RPMI8226 (cell line): ENCODE results near the gene MAML2.

Experiments used
- DNase-seq: peaks from one replicate; pipeline ENCODE4 v3.0.0-alpha.2; 2015

Gene MAML2

DNA sequence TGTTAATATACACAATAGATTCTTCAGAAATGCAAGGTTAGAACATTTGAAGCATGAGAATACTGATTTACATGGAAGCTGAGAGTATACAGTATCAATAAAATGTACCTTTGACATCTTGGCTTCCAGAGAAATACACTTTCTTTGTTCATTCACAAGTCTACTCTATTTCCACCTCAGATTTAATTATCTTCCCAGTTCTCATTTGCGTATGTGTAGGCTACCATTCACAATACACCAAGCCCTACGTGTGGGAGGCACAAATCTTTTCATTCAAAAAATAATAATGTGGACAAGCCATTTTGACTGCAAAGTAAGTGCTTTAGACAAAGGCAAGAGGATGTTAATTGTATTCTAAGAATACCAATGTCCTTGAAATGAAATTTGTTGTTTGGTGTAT is 286.4 kb downstream of the MAML2 start:
- no peak for DNase-seq

GRCh38 chr11:96055706-96056387 is 287.1 kb downstream of the MAML2 start:
- DNase-seq, result no peak

GRCh38 chr11:96054870-96055705 is 287.9 kb downstream of the MAML2 start:
- peak; percentile 10 for DNase-seq

- peak; percentile 68 for DNase-seq
Measured at GRCh38 chr11:96052921-96053651, 289.9 kb downstream of the MAML2 start.

- no peak for DNase-seq
Measured at GRCh38 chr11:96051820-96052219, 291.2 kb downstream of the MAML2 start.

GRCh38 chr11:96050435-96051182 is 292.4 kb downstream of the MAML2 start:
- no peak for DNase-seq

DNA sequence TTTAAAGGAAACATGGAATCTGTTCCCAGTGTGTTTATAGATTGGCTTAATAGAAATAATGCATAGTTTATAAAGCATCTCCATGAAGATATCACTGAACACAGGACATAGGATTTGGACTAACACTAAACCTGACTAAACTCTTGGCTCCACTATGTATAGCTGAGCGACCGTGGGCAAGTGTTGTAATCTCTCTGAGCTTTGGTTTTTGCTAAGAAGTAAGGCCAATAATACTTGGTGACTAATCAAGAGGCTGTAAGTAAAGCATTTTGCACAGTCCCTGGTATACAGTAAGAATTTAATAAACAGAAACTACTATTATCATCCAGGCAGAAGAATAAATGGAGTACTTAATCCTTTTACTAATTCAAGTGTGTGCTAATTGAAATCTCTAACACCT is 293.6 kb downstream of the MAML2 start:
- DNase-seq, result no peak

GRCh38 chr11:96045622-96046456 is 297.2 kb downstream of the MAML2 start:
- peak; percentile 88 for DNase-seq

- DNase-seq, result no peak
Measured at GRCh38 chr11:96044747-96045146, 298.2 kb downstream of the MAML2 start.

GRCh38 chr11:96044311-96044710 is 298.7 kb downstream of the MAML2 start:
- no peak for DNase-seq

- DNase-seq, result no peak
Measured at GRCh38 chr11:96043291-96043690, 299.7 kb downstream of the MAML2 start.

- no peak for DNase-seq
Measured at GRCh38 chr11:96038046-96038445, 304.9 kb downstream of the MAML2 start.

DNA sequence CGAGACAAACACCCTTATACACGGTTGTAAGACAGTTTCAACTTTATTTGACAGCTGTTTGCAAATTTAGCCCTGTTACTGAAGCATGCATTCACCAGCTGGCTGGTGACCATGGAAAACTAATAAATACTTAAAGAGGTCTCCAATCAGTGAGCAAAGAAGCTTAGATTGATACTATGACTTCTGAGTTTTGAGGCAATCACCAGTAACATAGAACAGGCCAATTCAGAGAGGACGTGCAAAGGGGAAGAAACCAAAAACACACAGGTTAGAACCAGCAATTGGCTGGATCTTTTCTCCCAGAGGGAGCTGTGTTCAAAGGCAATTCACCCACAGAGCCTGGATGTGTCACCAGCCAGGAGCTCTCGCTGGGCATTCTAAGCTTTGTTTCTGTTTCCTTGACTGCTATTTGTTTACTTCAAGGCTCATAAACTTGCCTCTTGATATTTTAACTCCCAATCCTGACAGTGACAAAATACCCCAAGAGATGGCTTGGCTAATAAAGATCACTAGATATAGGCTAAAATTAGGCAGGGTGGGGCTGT is 305.5 kb downstream of the MAML2 start:
- no peak for DNase-seq

- no peak for DNase-seq
Measured at GRCh38 chr11:96036863-96037262, 306.1 kb downstream of the MAML2 start.

DNA sequence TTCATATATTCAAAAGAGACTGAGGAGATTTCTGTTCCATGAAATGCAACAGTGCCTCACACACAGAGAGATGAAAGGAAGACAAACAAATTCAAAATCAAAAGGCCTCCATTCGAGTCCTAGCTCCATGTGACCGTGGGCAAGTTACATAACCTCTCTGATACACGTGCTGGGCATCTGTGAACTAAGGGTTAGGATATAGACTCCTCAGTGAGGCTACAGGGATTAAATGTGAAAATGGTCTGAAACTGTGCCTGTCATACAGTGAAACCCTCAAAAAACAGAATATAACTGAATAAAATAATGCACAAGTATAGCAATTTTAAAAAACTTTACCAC is 307.3 kb downstream of the MAML2 start:
- no peak for DNase-seq

DNA sequence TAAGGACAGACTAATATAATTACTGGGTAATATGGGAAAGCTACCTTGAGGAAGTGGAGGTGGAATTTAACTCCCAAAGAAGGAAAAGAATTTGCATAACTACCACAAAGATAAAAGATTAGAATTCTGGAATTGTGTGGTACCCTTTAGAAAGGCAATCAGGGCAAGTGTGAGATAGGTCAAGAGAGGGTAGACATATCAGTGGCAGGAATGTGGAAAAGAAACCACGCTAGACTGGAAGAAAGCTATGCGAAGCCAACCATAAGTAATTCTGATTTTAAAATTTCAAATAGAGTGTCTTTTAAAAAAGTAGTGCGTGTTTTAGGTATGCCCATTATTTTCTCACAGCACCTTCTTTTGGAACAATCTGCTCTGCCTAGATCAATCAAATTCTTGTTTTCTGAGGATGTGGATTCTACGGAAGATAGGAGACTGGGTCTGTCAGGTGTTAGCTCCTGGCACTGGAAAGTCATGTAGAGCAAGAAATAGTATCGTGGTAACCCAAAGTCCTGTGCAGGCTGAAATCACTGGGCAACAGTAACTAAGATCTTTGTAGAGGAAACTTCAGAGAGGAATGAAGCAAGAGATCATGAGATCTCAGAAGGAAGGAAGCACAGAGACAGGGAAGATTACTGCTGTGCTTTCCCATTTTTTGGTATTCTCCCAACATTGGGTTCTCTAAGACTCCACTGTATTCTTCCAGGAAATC is 307.8 kb downstream of the MAML2 start:
- DNase-seq, result no peak

DNA sequence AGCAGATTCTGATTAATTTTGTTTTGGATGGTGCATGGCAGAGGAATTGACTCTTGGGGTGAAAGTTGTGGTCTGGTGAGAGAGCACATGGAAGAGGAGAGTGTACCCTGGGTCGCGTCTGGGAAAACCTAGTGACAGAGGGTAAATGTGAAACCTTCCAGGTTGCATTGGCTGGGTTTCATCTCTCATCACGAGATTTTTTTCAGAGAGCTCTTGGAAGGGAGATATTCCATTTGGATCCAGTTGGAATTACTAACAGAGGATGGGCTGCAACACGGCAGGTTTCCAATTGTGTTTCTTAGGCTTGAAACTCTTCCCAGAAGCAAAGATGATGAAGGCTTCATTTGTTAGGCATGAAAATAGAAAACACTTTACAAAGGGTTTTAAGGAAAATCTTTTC is 309.4 kb downstream of the MAML2 start:
- no peak for DNase-seq

- DNase-seq, result no peak
Measured at GRCh38 chr11:96033095-96033494, 309.9 kb downstream of the MAML2 start.

GRCh38 chr11:96028746-96029145 is 314.2 kb downstream of the MAML2 start:
- no peak for DNase-seq

DNA sequence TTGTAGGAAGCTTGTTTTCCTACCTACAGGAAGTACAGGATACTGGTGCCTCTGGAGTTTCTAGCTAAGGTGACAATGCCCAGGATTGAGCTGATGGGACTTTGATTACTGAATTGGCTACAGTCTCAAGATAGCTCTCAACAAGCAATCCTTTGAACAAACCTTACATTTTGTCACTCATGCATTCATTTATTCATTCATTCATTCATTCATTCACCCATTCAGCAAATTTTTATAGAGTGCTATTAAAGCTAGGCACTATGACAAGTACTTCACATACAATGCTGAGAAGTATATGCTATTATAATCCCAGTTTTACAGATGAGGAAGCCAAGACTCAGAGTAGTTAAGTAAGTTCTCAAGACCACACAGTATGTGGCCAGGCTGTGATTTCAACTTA is 316.0 kb downstream of the MAML2 start:
- no peak for DNase-seq

GRCh38 chr11:96026310-96026709 is 316.7 kb downstream of the MAML2 start:
- no peak for DNase-seq
